Activated CD4-positive, alpha-beta memory T cell treated with anti-CD3 and anti-CD28 coated beads for 36 hours (primary cell): ENCODE data around the gene TPMT. TPM values are rescaled to one million over a fixed set of nuclear protein-coding genes. Genes with fewer than 3 reads are reported as not detected.
"Not testable (repeated sequence)": the region's sequence is repeated elsewhere in the genome, so short reads cannot be mapped to it uniquely, and the experiment has no call there.

Experiments
- CTCF ChIA-PET: fragments of 350-600 bp; sonication (Branson Sonifier 250); formaldehyde crosslinking; loops from one replicate; lab custom pipeline; 2021; ENCODE audit warnings: antibody characterized with exemption, inconsistent platforms; lab: Charles Lee
- POLR2A ChIA-PET: fragments of 350-600 bp; sonication (Branson Sonifier 250); formaldehyde crosslinking; loops from one replicate; lab custom pipeline; 2021; ENCODE audit warnings: antibody characterized with exemption; lab: Charles Lee
- DNase-seq: peaks from one replicate; pipeline ENCODE4 v3.0.0-alpha.2; 2020
- H3K27ac Mint-ChIP-seq: one replicate; pipeline ENCODE4 v1.8.0; 2021; ENCODE audit warnings: mixed read lengths
- H3K27me3 Mint-ChIP-seq: one replicate; pipeline ENCODE4 v1.8.0; 2021; ENCODE audit warnings: mixed read lengths
- H3K36me3 Mint-ChIP-seq: one replicate; pipeline ENCODE4 v1.8.0; 2021; ENCODE audit warnings: mixed read lengths
- H3K4me1 Mint-ChIP-seq: one replicate; pipeline ENCODE4 v1.8.0; 2021; ENCODE audit warnings: low read depth, mixed read lengths
- H3K4me3 Mint-ChIP-seq: one replicate; pipeline ENCODE4 v1.8.0; 2021; ENCODE audit warnings: mild to moderate bottlenecking, mixed read lengths
- H3K9me3 Mint-ChIP-seq: one replicate; pipeline ENCODE4 v1.8.0; 2021; ENCODE audit warnings: mixed read lengths
- intact Hi-C: fragments of 100-400 bp; cut with micrococcal nuclease; formaldehyde crosslinking; loops from one replicate; pipeline ENCODE4 v1.15.1; 2023
- total RNA-seq, 2 experiments: library from RNA; stranded (reverse); gene quantifications; one replicate each; pipeline ENCODE4 v1.2.3, GENCODE V29; 2021

TPMT gene
- total RNA-seq, 2 experiments from 2014 or later, result 7.7 to 7.8 TPM

- DNase-seq, result no peak
- ChIA-PET CTCF (no interaction called here), POLR2A (no interaction called here)
- Mint-ChIP-seq H3K4me3 (no peak overlapping the region), H3K27me3 (no peaks in the 10 kb centered on the region), H3K36me3 (peaks cover 16% of the 10 kb centered on the region), H3K4me1 (peaks cover 34% of the 10 kb centered on the region), H3K27ac (no peak overlapping the region), H3K9me3 (no peaks in the 10 kb centered on the region)
- intact Hi-C loops, result loop anchor here (10.0 kb wide), 2 partner anchors 253 to 363 kb away; no protein-coding TSS in a partner anchor
Measured at GRCh38 chr6:18151801-18152200, 3.1 kb downstream of the TPMT start.

DNA sequence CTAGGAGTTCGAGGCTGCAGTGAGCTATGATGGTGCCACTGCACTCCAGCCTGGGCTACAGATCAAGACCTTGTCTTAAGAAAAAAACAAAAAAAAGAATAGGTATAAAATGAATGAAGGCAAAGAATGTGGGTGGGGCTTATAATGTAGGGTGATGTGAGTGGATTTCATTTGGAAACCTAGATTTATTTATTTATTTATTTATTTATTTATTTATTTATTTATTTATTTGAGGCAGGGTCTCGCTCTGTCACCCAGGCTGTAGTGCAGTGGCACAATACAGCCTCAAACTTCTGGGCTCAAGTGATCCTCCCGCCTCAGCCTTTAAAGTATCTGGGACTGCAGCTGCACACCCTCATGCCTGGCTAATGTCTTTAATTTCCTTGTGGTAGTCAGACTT is 3.5 kb downstream of the TPMT start:
- H3K4me3 Mint-ChIP-seq, H3K9me3 Mint-ChIP-seq, H3K27ac Mint-ChIP-seq, CTCF ChIA-PET, DNase-seq, H3K27me3 Mint-ChIP-seq, POLR2A ChIA-PET: not testable (repeated sequence)
- Mint-ChIP-seq H3K36me3 (peaks cover 16% of the 10 kb centered on the region), H3K4me1 (peaks cover 32% of the 10 kb centered on the region)
- intact Hi-C loops, result loop anchor here (10.0 kb wide), 2 partner anchors 253 to 363 kb away; no protein-coding TSS in a partner anchor

GRCh38 chr6:18148304-18149025 is 6.4 kb downstream of the TPMT start:
- peaks cover 16% of the 10 kb centered on the region for H3K36me3 Mint-ChIP-seq
- DNase-seq, result peak; percentile 19
- POLR2A ChIA-PET, result no interaction called here
- peaks cover 21% of the 10 kb centered on the region for H3K4me1 Mint-ChIP-seq
- no peak overlapping the region for H3K27ac Mint-ChIP-seq
- CTCF ChIA-PET, result no interaction called here
- H3K4me3 Mint-ChIP-seq, result no peak overlapping the region
- intact Hi-C loops, result no loop called here
- H3K9me3 Mint-ChIP-seq, result no peaks in the 10 kb centered on the region
- no peaks in the 10 kb centered on the region for H3K27me3 Mint-ChIP-seq

- Mint-ChIP-seq H3K9me3 (no peaks in the 10 kb centered on the region), H3K27ac (no peak overlapping the region), H3K4me3 (no peak overlapping the region), H3K36me3 (peaks cover 18% of the 10 kb centered on the region), H3K4me1 (peaks cover 13% of the 10 kb centered on the region), H3K27me3 (no peaks in the 10 kb centered on the region)
- ChIA-PET POLR2A (interaction anchor here (0.8 kb wide), 1 partner anchor 9 kb away, joined by 3 read pairs; no protein-coding TSS in a partner anchor), CTCF (interaction anchor here (0.8 kb wide), 1 partner anchor 367 kb away, joined by 3 read pairs; no protein-coding TSS in a partner anchor)
- no peak for DNase-seq
- intact Hi-C loops, result no loop called here
Measured at GRCh38 chr6:18147616-18148015, 7.3 kb downstream of the TPMT start.

GRCh38 chr6:18147160-18147559 is 7.7 kb downstream of the TPMT start:
- intact Hi-C loops, result no loop called here
- POLR2A ChIA-PET, result interaction anchor here (0.8 kb wide), 1 partner anchor 9 kb away, joined by 3 read pairs; no protein-coding TSS in a partner anchor
- H3K36me3 Mint-ChIP-seq, result peaks cover 23% of the 10 kb centered on the region
- CTCF ChIA-PET, result interaction anchor here (0.8 kb wide), 1 partner anchor 367 kb away, joined by 3 read pairs; no protein-coding TSS in a partner anchor
- no peak overlapping the region for H3K27ac Mint-ChIP-seq
- H3K9me3 Mint-ChIP-seq, result no peaks in the 10 kb centered on the region
- no peak overlapping the region for H3K4me3 Mint-ChIP-seq
- peaks cover 10% of the 10 kb centered on the region for H3K4me1 Mint-ChIP-seq
- DNase-seq, result peak; percentile 13
- no peaks in the 10 kb centered on the region for H3K27me3 Mint-ChIP-seq

- Mint-ChIP-seq H3K27me3 (no peaks in the 10 kb centered on the region), H3K4me3 (no peak overlapping the region), H3K9me3 (no peaks in the 10 kb centered on the region), H3K27ac (no peak overlapping the region), H3K4me1 (peaks cover 7% of the 10 kb centered on the region), H3K36me3 (peaks cover 32% of the 10 kb centered on the region)
- POLR2A ChIA-PET, result no interaction called here
- CTCF ChIA-PET, result interaction anchor here (1.1 kb wide), 1 partner anchor 10 kb away, joined by 3 read pairs; no protein-coding TSS in a partner anchor
- intact Hi-C loops, result no loop called here
- no peak for DNase-seq
Measured at GRCh38 chr6:18142591-18142861, 12.4 kb downstream of the TPMT start.

- DNase-seq, result no peak
- Mint-ChIP-seq H3K27me3 (no peaks in the 10 kb centered on the region), H3K9me3 (no peaks in the 10 kb centered on the region), H3K4me1 (peaks cover 2% of the 10 kb centered on the region), H3K36me3 (peaks cover 33% of the 10 kb centered on the region), H3K27ac (no peak overlapping the region), H3K4me3 (no peak overlapping the region)
- POLR2A ChIA-PET, result no interaction called here
- CTCF ChIA-PET, result interaction anchor here (1.1 kb wide), 1 partner anchor 9 kb away, joined by 3 read pairs; no protein-coding TSS in a partner anchor
- intact Hi-C loops, result no loop called here
Measured at GRCh38 chr6:18141805-18142590, 12.9 kb downstream of the TPMT start.

DNA sequence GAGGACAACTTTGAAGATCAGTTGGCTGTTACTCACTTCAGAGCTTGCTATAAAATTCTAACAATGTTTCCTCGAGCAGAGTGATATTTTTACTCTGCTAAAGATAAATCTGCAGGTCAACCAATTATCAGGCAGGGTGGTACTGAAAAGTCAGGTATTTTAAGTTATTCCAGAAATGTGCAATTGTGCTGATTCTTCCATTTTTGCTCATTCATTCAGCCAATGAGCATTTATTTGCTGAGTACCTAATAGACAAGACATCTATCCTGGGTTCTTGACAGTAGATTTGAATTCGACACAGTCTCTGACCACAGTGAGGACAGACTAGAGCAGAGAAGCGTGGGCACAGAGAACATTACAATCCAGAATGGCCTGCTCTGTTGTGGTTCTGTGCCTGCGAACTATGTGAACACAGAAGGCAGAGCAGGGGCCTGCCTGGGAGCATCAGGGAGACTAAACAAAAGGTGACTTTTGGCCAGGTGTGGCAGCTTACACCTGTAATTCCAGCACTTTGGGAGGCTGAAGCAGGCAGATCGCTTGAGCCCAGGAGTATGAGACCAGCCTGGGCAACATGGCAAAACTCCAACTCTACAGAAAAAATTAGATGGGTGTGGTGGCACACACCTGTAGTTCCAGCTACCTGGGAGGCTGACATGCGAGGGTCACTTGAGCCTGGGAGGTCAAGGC is 14.8 kb downstream of the TPMT start:
- peaks cover 36% of the 10 kb centered on the region for H3K36me3 Mint-ChIP-seq
- no peak overlapping the region for H3K4me3 Mint-ChIP-seq
- intact Hi-C loops, result no loop called here
- CTCF ChIA-PET, result no interaction called here
- H3K27ac Mint-ChIP-seq, result no peak overlapping the region
- H3K4me1 Mint-ChIP-seq, result peaks cover 2% of the 10 kb centered on the region
- POLR2A ChIA-PET, result no interaction called here
- no peak for DNase-seq
- H3K27me3 Mint-ChIP-seq, result no peaks in the 10 kb centered on the region
- no peaks in the 10 kb centered on the region for H3K9me3 Mint-ChIP-seq

- CTCF ChIA-PET, result no interaction called here
- no peak overlapping the region for H3K4me3 Mint-ChIP-seq
- H3K27me3 Mint-ChIP-seq, result no peaks in the 10 kb centered on the region
- H3K36me3 Mint-ChIP-seq, result peaks cover 41% of the 10 kb centered on the region
- peaks cover 9% of the 10 kb centered on the region for H3K4me1 Mint-ChIP-seq
- intact Hi-C loops, result no loop called here
- POLR2A ChIA-PET, result no interaction called here
- DNase-seq, result no peak
- no peak overlapping the region for H3K27ac Mint-ChIP-seq
- H3K9me3 Mint-ChIP-seq, result no peaks in the 10 kb centered on the region
Measured at GRCh38 chr6:18138906-18139305, 16.0 kb downstream of the TPMT start.

DNA sequence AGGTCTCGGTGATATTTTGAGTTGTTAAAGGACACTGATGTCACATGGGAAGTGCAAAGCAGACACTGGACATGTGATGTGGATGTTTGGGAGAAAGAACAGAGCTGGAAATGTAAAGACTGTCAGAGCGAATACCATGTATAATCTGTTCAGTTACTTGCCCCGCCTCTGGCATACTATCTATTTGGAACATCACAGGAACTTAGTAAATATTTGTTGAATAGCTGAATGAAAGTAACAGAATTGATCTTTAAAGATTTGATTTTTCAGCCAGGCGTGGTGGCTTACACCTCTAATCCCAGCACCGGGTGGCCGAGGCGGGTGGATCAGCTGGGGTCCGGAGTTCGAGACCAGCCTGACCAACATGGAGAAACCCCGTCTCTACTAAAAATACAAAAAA is 18.6 kb downstream of the TPMT start:
- ChIA-PET CTCF (no interaction called here), POLR2A (no interaction called here)
- Mint-ChIP-seq H3K4me1 (peaks cover 9% of the 10 kb centered on the region), H3K4me3 (no peak overlapping the region), H3K9me3 (no peaks in the 10 kb centered on the region), H3K27me3 (no peaks in the 10 kb centered on the region), H3K36me3 (peaks cover 39% of the 10 kb centered on the region), H3K27ac (no peak overlapping the region)
- DNase-seq, result no peak
- intact Hi-C loops, result no loop called here

- ChIA-PET POLR2A (no interaction called here), CTCF (no interaction called here)
- no peaks in the 10 kb centered on the region for H3K9me3 Mint-ChIP-seq
- intact Hi-C loops, result no loop called here
- peaks cover 33% of the 10 kb centered on the region for H3K36me3 Mint-ChIP-seq
- no peaks in the 10 kb centered on the region for H3K27me3 Mint-ChIP-seq
- H3K4me1 Mint-ChIP-seq, result peaks cover 9% of the 10 kb centered on the region
- H3K4me3 Mint-ChIP-seq, result no peak overlapping the region
- no peak for DNase-seq
- H3K27ac Mint-ChIP-seq, result no peak overlapping the region
Measured at GRCh38 chr6:18135171-18135570, 19.7 kb downstream of the TPMT start.

DNA sequence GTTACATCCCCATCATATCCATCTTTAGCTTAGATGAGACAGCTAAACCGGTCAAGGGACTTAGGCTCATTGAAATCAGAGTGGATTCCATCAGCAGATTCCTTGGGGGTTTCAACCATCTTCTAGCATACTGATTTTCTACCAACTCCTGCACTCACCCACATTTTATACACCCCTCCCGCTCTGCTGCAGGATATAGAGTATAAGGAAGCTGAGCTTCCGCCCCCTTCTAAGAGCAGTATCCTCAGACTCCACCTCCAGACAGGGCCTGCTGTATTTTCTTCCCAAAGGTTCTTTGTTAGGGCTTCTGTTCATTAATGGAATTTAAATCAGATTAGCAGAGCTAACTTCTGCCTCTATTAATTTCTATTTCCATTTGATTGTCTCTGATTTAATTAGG is 22.5 kb downstream of the TPMT start:
- intact Hi-C loops, result no loop called here
- Mint-ChIP-seq H3K36me3 (peaks cover 21% of the 10 kb centered on the region), H3K27ac (no peak overlapping the region), H3K9me3 (no peaks in the 10 kb centered on the region), H3K4me3 (no peak overlapping the region), H3K27me3 (no peaks in the 10 kb centered on the region), H3K4me1 (peaks cover 9% of the 10 kb centered on the region)
- DNase-seq, result no peak
- POLR2A ChIA-PET, result no interaction called here
- CTCF ChIA-PET, result no interaction called here
